GM11168 (cell line): Measurements from ENCODE around the gene C19orf67.
"Not testable (repeated sequence)": the region's sequence is repeated elsewhere in the genome, so short reads cannot be mapped to it uniquely, and the experiment has no call there.

Experiments
- in situ Hi-C: fragments of 300-500 bp; cut with MboI; formaldehyde crosslinking; loops from one replicate; pipeline ENCODE4 v1.12.0; 2022; ENCODE audit warnings: low sequenced_read_pairs; ENCODE audit not compliant: unreplicated experiment

The C19orf67 gene

GRCh38 chr19:14035159-14035558 lies 50.4 kb downstream of the C19orf67 start:
- in situ Hi-C loops: not testable (repeated sequence)

DNA sequence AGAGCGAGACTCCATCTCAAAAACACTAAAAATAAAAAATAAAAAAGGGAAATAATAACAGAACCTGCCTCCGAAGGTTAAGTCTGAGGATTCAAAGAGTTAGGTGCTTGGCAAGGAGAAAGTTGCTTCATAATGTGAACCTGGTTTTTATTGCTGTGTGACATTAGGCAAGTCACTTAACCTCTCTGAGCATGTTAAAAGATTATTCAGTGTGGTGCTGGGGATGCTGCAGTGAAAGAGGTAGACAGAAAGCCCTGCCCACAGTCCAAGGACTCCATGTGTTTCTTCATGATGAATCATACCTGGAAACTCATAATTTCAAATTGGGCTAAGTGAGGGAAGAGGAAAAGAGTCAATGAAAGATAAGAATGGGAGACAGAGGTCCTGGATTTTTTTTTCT lies 51.6 kb downstream of the C19orf67 start:
- in situ Hi-C loops: no loop called here

DNA sequence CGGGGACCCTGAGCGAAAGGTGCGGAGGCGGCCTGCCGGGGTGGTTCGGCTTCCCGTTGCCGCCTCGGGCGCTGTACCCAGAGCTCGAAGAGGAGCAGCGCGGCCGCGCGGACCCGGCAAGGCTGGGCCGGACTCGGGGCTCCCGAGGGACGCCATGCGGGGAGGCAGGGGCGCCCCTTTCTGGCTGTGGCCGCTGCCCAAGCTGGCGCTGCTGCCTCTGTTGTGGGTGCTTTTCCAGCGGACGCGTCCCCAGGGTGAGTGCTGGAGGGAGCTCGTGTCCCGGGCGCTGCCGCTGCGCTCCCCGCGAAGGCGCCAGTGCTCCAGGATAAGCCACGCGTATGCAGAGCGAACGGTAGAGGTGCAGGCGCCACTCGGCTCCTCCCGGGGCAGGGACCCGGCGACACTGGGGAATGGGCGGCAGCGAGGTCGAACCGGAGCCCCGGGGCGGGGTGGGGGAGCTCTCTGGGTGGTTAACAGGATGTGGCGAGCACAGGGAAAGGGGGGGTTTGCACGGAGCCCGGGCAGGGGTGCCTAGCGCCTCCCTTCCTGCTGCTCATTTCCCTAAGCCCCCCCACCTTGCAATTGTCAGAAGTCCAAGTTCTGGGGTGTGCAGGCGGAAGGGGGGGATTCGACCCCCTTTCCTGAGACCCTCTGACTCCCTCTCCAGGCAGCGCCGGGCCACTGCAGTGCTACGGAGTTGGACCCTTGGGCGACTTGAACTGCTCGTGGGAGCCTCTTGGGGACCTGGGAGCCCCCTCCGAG lies 53.7 kb downstream of the C19orf67 start, which contains the start of gene IL27RA:
Gene IL27RA, plus strand, starts transcription at position 44 of the 762 bp plus-strand sequence. Its CDS starts 111 bp downstream, at position 155.
- in situ Hi-C loops: no loop called here
